ENCODE data around the gene INAVA. TPM values are rescaled to one million over a fixed set of nuclear protein-coding genes. Genes with fewer than 3 reads are reported as not detected.

Gene INAVA
- total and polyA plus RNA-seq, 2 of the 13 experiments (the other 11 are each of a cell fraction or from before 2014, with no cell fraction given) = 6.0 to 13.5 TPM

DNA sequence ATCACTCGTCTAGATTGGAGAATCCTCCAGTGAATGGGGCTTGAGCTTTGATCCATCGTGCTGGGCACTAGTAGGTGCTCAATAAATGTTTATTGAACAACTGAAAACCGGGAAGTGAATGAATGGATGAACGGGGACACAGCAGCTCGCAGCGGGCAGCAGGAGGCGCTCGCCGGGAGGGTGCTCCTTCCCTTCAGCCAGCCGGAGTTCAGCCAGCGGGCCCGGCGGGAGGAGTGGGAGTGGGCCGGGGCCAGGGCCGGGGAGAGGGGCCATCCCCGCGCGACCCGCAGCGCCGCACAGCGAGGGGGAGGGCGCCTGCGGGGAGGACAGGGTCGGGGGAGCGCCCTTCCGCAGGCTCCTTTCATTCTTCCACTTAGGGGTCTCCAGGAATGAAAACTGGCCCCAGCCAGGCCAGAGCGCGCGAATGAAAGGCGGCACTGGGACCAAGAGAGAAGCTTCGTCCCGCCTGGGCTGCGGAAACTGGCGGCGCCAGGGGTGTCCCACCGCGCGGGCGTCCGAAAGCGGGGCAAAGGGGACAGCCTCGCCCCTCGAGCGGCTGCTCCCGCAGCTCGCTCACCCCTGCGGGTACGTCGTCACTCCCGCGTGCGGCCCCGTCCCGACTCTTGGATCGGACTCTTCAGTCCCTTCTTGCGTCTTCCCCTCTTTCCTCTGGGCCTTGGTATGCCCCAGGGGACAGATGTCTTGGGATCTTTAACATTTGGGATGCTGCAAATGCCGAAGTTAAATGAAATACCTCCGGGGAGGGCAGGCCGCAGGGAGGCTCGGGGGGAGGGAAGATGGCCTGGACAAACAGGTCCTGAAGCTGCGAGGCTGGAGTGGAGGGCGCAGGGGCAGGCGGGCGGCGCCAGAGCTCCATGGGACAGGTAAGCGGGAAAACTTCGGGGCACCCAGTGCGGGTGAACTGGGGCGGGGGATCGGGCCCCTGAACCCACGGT lies 3.6 kb upstream of the INAVA start (continued):
- TF ChIP-seq, protein P1, sequence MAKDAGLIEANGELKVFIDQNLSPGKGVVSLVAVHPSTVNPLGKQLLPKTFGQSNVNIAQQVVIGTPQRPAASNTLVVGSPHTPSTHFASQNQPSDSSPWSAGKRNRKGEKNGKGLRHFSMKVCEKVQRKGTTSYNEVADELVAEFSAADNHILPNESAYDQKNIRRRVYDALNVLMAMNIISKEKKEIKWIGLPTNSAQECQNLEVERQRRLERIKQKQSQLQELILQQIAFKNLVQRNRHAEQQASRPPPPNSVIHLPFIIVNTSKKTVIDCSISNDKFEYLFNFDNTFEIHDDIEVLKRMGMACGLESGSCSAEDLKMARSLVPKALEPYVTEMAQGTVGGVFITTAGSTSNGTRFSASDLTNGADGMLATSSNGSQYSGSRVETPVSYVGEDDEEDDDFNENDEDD (CRISPR knock-in tag; IDR thresholded peaks at IDR 0.05; ENCODE audit: borderline replicate concordance) = peak; percentile 45
- TF ChIP-seq ZNF839 (CRISPR knock-in tag; IDR thresholded peaks at IDR 0.05; ENCODE audit: borderline replicate concordance) (no peak), ARNT (IDR thresholded peaks at IDR 0.05) (no peak), ZNF850 (CRISPR knock-in tag; conservative IDR thresholded peaks at IDR 0.05) (no peak), HCFC1 (IDR thresholded peaks at IDR 0.05; ENCODE audit: low read depth, low read length) (no peak), GRHL1 (CRISPR knock-in tag; conservative IDR thresholded peaks at IDR 0.05) (no peak), ZC3H13 (CRISPR knock-in tag; IDR thresholded peaks at IDR 0.05) (0 out of 2 replicates have a peak, but pooled peaks have one; percentile 26), ZNF382 (CRISPR knock-in tag; IDR thresholded peaks at IDR 0.05; ENCODE audit: borderline replicate concordance) (no peak), ZNF564 (CRISPR knock-in tag; IDR thresholded peaks at IDR 0.05) (peak; percentile 47; the same call in 1 of the 2 replicates), JARID2 (CRISPR knock-in tag; IDR thresholded peaks at IDR 0.05; ENCODE audit: insufficient replicate concordance) (no peak), DMAP1 (CRISPR knock-in tag; IDR thresholded peaks at IDR 0.05) (0 out of 2 replicates have a peak, but pooled peaks have one; percentile 24), NR1H2 (CRISPR knock-in tag; IDR thresholded peaks at IDR 0.05; ENCODE audit: borderline replicate concordance, low read depth) (peak; percentile 40; the same call in 1 of the 2 replicates), RBFOX2 (IDR thresholded peaks at IDR 0.05; ENCODE audit: low read depth, low read length) (peak; percentile 84), MAF1 (CRISPR knock-in tag; IDR thresholded peaks at IDR 0.05; ENCODE audit: borderline replicate concordance) (no peak), ZNF619 (CRISPR knock-in tag; IDR thresholded peaks at IDR 0.05) (0 out of 2 replicates have a peak, but pooled peaks have one; percentile 45)
- TF ChIP-seq, protein P2, sequence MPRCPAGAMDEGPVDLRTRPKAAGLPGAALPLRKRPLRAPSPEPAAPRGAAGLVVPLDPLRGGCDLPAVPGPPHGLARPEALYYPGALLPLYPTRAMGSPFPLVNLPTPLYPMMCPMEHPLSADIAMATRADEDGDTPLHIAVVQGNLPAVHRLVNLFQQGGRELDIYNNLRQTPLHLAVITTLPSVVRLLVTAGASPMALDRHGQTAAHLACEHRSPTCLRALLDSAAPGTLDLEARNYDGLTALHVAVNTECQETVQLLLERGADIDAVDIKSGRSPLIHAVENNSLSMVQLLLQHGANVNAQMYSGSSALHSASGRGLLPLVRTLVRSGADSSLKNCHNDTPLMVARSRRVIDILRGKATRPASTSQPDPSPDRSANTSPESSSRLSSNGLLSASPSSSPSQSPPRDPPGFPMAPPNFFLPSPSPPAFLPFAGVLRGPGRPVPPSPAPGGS (CRISPR knock-in tag; IDR thresholded peaks at IDR 0.05) = no peak; the same call in 1 of the 2 replicates
- TF ChIP-seq, protein P3, sequence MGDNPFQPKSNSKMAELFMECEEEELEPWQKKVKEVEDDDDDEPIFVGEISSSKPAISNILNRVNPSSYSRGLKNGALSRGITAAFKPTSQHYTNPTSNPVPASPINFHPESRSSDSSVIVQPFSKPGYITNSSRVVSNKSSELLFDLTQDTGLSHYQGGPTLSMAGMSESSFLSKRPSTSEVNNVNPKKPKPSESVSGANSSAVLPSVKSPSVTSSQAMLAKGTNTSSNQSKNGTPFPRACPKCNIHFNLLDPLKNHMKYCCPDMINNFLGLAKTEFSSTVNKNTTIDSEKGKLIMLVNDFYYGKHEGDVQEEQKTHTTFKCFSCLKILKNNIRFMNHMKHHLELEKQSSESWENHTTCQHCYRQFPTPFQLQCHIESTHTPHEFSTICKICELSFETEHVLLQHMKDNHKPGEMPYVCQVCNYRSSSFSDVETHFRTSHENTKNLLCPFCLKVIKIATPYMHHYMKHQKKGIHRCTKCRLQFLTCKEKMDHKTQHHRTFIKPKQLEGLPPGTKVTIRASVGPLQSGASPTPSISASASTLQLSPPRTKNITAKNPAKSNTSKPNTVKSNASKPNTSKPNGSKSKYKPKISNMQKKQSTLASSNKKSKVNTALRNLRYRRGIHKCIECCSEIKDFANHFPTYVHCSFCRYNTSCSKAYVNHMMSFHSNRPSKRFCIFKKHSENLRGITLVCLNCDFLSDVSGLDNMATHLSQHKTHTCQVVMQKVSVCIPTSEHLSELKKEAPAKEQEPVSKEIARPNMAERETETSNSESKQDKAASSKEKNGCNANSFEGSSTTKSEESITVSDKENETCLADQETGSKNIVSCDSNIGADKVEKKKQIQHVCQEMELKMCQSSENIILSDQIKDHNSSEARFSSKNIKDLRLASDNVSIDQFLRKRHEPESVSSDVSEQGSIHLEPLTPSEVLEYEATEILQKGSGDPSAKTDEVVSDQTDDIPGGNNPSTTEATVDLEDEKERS (CRISPR knock-in tag; IDR thresholded peaks at IDR 0.05) = peak; percentile 69; the same call in 1 of the 2 replicates
- TF ChIP-seq, protein P4, sequence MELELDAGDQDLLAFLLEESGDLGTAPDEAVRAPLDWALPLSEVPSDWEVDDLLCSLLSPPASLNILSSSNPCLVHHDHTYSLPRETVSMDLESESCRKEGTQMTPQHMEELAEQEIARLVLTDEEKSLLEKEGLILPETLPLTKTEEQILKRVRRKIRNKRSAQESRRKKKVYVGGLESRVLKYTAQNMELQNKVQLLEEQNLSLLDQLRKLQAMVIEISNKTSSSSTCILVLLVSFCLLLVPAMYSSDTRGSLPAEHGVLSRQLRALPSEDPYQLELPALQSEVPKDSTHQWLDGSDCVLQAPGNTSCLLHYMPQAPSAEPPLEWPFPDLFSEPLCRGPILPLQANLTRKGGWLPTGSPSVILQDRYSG (CRISPR knock-in tag; IDR thresholded peaks at IDR 0.05) = no peak
- TF ChIP-seq, protein P5, sequence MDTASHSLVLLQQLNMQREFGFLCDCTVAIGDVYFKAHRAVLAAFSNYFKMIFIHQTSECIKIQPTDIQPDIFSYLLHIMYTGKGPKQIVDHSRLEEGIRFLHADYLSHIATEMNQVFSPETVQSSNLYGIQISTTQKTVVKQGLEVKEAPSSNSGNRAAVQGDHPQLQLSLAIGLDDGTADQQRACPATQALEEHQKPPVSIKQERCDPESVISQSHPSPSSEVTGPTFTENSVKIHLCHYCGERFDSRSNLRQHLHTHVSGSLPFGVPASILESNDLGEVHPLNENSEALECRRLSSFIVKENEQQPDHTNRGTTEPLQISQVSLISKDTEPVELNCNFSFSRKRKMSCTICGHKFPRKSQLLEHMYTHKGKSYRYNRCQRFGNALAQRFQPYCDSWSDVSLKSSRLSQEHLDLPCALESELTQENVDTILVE (CRISPR knock-in tag; IDR thresholded peaks at IDR 0.05) = no peak; the same call in 1 of the 2 replicates
